Pancreas (tissue), 10 donors: ENCODE results near the gene MPRIP. TPM values are rescaled to one million over a fixed set of nuclear protein-coding genes. Genes with fewer than 3 reads are reported as not detected.

ENCODE experiments used
- ATAC-seq, 4 donors: fragments of 200-7000 bp; cut with Tn5 transposase; one replicate each; pipeline versions ENCODE4 v1.8.0 to v1.9.1; 2020; ENCODE audit warnings: mild to moderate bottlenecking in 4 of 4, moderate library complexity in 4 of 4
- DNase-seq, 6 donors: peaks; one replicate each; pipeline ENCODE4 v3.0.0-alpha.2; 2020
- FAIRE-seq: peaks from 2 replicates; lab custom pipeline; 2012; peaks lifted over from hg19 to GRCh38; lab: Jason Lieb, UNC
- H3K27ac ChIP-seq, 4 donors: fragments of 200-600 bp; sonication (generic); 1 replicate in 3 of 4; 2 replicates in 1 of 4; pipeline versions ENCODE4 v1.5.0 to v1.8.0; 2020
- H3K27me3 ChIP-seq, 4 donors: fragments of 200-600 bp; one replicate each; pipeline ENCODE4 v1.8.0; 2021
- H3K36me3 ChIP-seq, 3 donors: fragments of 200-600 bp; sonication (generic) in 1 of 3; one replicate each; pipeline versions ENCODE4 v1.5.0 to v1.8.0; 2020 to 2021
- H3K4me1 ChIP-seq, 3 donors: fragments of 200-600 bp; one replicate each; pipeline ENCODE4 v1.8.0; 2021
- H3K4me3 ChIP-seq, 4 donors: fragments of 200-600 bp; sonication (generic) in 2 of 4; one replicate each; pipeline versions ENCODE4 v1.5.0 to v1.8.0; 2020 to 2021
- H3K9me3 ChIP-seq, 4 donors: fragments of 200-600 bp; one replicate each; pipeline ENCODE4 v1.8.0; 2021
- CTCF ChIP-seq, 4 donors: fragments of 200-600 bp; sonication (generic) in 3 of 4; IDR thresholded peaks; one replicate each; pipeline versions ENCODE4 v1.5.0 to v1.8.0; 2021; ENCODE audit warnings: antibody characterized with exemption in 4 of 4
- WGBS, 2 donors: extraction: QIAGEN DNeasy Blood & Tissue Kit; methylation state at CpG; one replicate each; pipeline ENCODE4 v1.1.7; 2013; 5-methylcytosine and 5-hydroxymethylcytosine counted together
- intact Hi-C, 3 donors: fragments of 100-400 bp; cut with DNase I; formaldehyde crosslinking; loops; one replicate each; pipeline versions ENCODE4 v1.11.1 to v1.14.2; 2022
- polyA plus RNA-seq, 2 donors: library from polyadenylated mRNA; stranded (reverse); fragments of 200-250 nt; gene quantifications; one replicate each; pipeline ENCODE4 v1.2.3, GENCODE V29; 2013
- total RNA-seq, 6 donors: library from RNA; stranded (reverse); fragmentation: NEBNext Ultra II Directional in 4 of 6; extraction: Animal tissue kit (Norgen Biotek cat#: 25700) in 4 of 6; gene quantifications; one replicate each; pipeline versions ENCODE4 v1.2.1 to v1.2.4, GENCODE V29; 2021 to 2023
- donor health status: healthy with polysubstance abuse.
- donor health status: DM: no; HTN: no; CAD: no; lungs with moderate emphysema.
- donor health status: DM: no; HTN: no; CAD: no.
- donor health status: control.
- donor health status: control.
- donor health status: Bipolar disorder and iron deficiency.
- donor health status: DM: yes; HTN: yes; CAD: no.
- donor health status: DM: no; HTN: no; CAD: no.
- donor health status: DM: no; HTN: no; CAD: no.
- donor health status: DM: yes; HTN: yes; CAD: no.

Gene MPRIP
- total and polyA plus RNA-seq, 8 donors: 91.8 to 242 (median 107) TPM

GRCh38 chr17:17126131-17127110 is 84.2 kb downstream of the MPRIP start:
- TF ChIP-seq CTCF (IDR thresholded peaks at IDR 0.05): no peak

GRCh38 chr17:17127156-17127555 is 84.9 kb downstream of the MPRIP start:
- no peaks in the 10 kb centered on the region for H3K9me3 ChIP-seq
- TF ChIP-seq CTCF (IDR thresholded peaks at IDR 0.05): no peak
- no peak overlapping the region for H3K27ac ChIP-seq
- no peaks in the 10 kb centered on the region for H3K27me3 ChIP-seq
- H3K4me3 ChIP-seq: no peak overlapping the region
- FAIRE-seq (no peak), DNase-seq (peak in 1 of 6 donors; percentile 40), ATAC-seq (no peak)
- WGBS, 2 donors: 83 to 89% methylated on average over 6 of the region's 6 CpGs
- intact Hi-C loops: no loop called here
- H3K36me3 ChIP-seq: peaks cover 0 to 41% (median 5%) of the 10 kb centered on the region in 3 donors
- H3K4me1 ChIP-seq: peaks cover 0 to 3% (median 0%) of the 10 kb centered on the region in 3 donors

More at GRCh38 chr17:17126131-17127110, 84.2 kb downstream of the MPRIP start:
- no peak overlapping the region for H3K27ac ChIP-seq
- H3K4me3 ChIP-seq: no peak overlapping the region
- FAIRE-seq (no peak), ATAC-seq (no peak), DNase-seq (peak in 1 of 6 donors; percentile 27)
- no peaks in the 10 kb centered on the region for H3K9me3 ChIP-seq
- peaks cover 0 to 33% (median 0%) of the 10 kb centered on the region in 3 donors for H3K36me3 ChIP-seq
- no peaks in the 10 kb centered on the region for H3K27me3 ChIP-seq
- intact Hi-C loops: no loop called here
- peaks cover 0 to 3% (median 0%) of the 10 kb centered on the region in 3 donors for H3K4me1 ChIP-seq
- 87 to 89% methylated on average over 20 to 21 of the region's 21 CpGs for WGBS, 2 donors

- intact Hi-C loops: no loop called here
- Histone ChIP-seq H3K27me3 (no peaks in the 10 kb centered on the region), H3K36me3 (peaks cover 0 to 47% (median 6%) of the 10 kb centered on the region in 3 donors), H3K4me3 (no peak overlapping the region), H3K27ac (no peak overlapping the region), H3K9me3 (no peaks in the 10 kb centered on the region), H3K4me1 (peaks cover 0 to 3% (median 0%) of the 10 kb centered on the region in 3 donors)
- ATAC-seq: no peak
- FAIRE-seq: no peak
- 83 to 86% methylated on average over 11 of the region's 11 CpGs for WGBS, 2 donors
- TF ChIP-seq CTCF (IDR thresholded peaks at IDR 0.05): no peak
- peak in 1 of 6 donors; percentile 37 for DNase-seq
These were observed 85.6 kb downstream of the MPRIP start for GRCh38 chr17:17127730-17128291.

- no peak for FAIRE-seq
- 89 to 91% methylated on average over 14 of the region's 14 CpGs for WGBS, 2 donors
These were observed 86.3 kb downstream of the MPRIP start for GRCh38 chr17:17128476-17129075.

More at GRCh38 chr17:17128476-17129075, 86.3 kb downstream of the MPRIP start:
- Histone ChIP-seq H3K27ac (no peak overlapping the region), H3K9me3 (no peaks in the 10 kb centered on the region), H3K36me3 (peaks cover 0 to 53% (median 6%) of the 10 kb centered on the region in 3 donors), H3K4me1 (no peaks in the 10 kb centered on the region), H3K27me3 (no peaks in the 10 kb centered on the region), H3K4me3 (no peak overlapping the region)
- peak in 1 of 6 donors; percentile 29 for DNase-seq
- no peak for ATAC-seq
- intact Hi-C loops: no loop called here
- TF ChIP-seq CTCF (IDR thresholded peaks at IDR 0.05): no peak
